Left lung (tissue), 10 donors: ENCODE data around the gene GMIP. TPM values are rescaled to one million over a fixed set of nuclear protein-coding genes. Genes with fewer than 3 reads are reported as not detected.

Experiments
- ATAC-seq: fragments of 200-7000 bp; cut with Tn5 transposase; one replicate; pipeline ENCODE4 v1.9.1; 2020; ENCODE audit warnings: moderate library complexity
- DNase-seq, 4 donors: peaks; one replicate each; pipeline ENCODE4 v3.0.0-alpha.2; 2013 to 2020
- H3K27ac ChIP-seq, 2 donors: fragments of 200-600 bp; sonication (generic) in 1 of 2; one replicate each; pipeline versions ENCODE4 v1.5.0 to v1.8.0; 2020 to 2021
- H3K27me3 ChIP-seq, 2 donors: fragments of 200-600 bp; sonication (generic) in 1 of 2; one replicate each; pipeline versions ENCODE4 v1.5.0 to v1.8.0; 2020 to 2021
- H3K36me3 ChIP-seq, 2 donors: fragments of 200-600 bp; sonication (generic) in 1 of 2; one replicate each; pipeline versions ENCODE4 v1.5.0 to v1.8.0; 2020 to 2021
- H3K4me1 ChIP-seq, 2 donors: fragments of 200-600 bp; one replicate each; pipeline ENCODE4 v1.8.0; 2021
- H3K4me3 ChIP-seq, 2 donors: fragments of 200-600 bp; sonication (generic) in 1 of 2; one replicate each; pipeline versions ENCODE4 v1.5.0 to v1.8.0; 2020 to 2021; ENCODE audit warnings: mild to moderate bottlenecking in 1 of 2
- H3K9me3 ChIP-seq, 2 donors: fragments of 200-600 bp; sonication (generic) in 1 of 2; one replicate each; pipeline versions ENCODE4 v1.5.0 to v1.8.0; 2020 to 2021
- intact Hi-C, 2 donors: fragments of 100-400 bp; cut with DNase I; formaldehyde crosslinking; loops; one replicate each; pipeline versions ENCODE4 v1.11.2 to v1.14.2; 2022
- polyA plus RNA-seq, 6 donors: library from polyadenylated mRNA; unstranded; fragments of 120-200 nt; gene quantifications; one replicate each; pipeline ENCODE4 v1.2.1, GENCODE V29; 2013; ENCODE audit not compliant: insufficient read length in 6 of 6
- total RNA-seq, 2 donors: library from RNA; stranded (reverse); fragmentation: NEBNext Ultra II Directional; extraction: Animal tissue kit (Norgen Biotek cat#: 25700); gene quantifications; one replicate each; pipeline ENCODE4 v1.2.1, GENCODE V29; 2021
- TF ChIP-seq, protein P1 (sequence below), 2 donors: fragments of 200-600 bp; sonication (generic) in 1 of 2; IDR thresholded peaks; one replicate each; pipeline versions ENCODE4 v1.5.0 to v1.8.0; 2021; ENCODE audit warnings: antibody characterized with exemption in 2 of 2
- donor health status: DM: no; HTN: yes; CAD: no.
- donor health status: DM: no; HTN: no; CAD: no.

The GMIP gene
- total and polyA plus RNA-seq, 8 donors, result 9.1 to 57.2 (median 11.1) TPM

DNA sequence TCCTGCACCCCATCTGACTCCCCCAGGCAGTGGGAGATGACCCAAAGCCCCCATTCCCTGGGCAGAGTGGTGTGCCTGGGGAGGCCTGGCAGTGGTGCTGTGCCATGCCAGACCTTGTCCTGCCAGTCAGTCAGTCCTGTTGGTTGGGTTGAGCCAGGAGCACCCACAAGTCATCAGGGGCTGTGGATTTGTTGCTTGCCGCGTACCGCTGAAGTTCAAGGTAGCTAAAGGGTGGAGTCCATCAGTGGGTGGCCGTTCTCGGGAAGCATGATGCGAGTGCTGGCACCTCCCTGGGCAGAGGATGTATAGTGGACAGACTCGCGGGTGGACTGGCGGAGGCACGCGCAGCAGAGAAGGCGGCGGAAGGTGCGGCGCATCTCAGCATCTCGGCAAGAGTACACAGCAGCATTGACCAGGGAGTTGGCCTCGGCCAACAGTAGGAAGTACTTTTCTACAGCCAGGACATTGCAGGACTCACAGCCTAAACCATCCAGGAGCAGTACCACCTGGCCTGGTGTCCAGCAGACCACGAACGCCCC lies 19.4 kb downstream of the GMIP start:
- peak in 1 of 4 donors; percentile 59 for DNase-seq
- no peak for ATAC-seq
- Histone ChIP-seq H3K27me3 (peaks cover 0 to 11% of the 10 kb centered on the region in 2 donors), H3K4me3 (no peak overlapping the region), H3K9me3 (no peaks in the 10 kb centered on the region), H3K36me3 (peaks cover 0 to 21% of the 10 kb centered on the region in 2 donors), H3K27ac (no peak overlapping the region), H3K4me1 (peaks cover 7 to 22% of the 10 kb centered on the region in 2 donors)
- TF ChIP-seq, protein P1, sequence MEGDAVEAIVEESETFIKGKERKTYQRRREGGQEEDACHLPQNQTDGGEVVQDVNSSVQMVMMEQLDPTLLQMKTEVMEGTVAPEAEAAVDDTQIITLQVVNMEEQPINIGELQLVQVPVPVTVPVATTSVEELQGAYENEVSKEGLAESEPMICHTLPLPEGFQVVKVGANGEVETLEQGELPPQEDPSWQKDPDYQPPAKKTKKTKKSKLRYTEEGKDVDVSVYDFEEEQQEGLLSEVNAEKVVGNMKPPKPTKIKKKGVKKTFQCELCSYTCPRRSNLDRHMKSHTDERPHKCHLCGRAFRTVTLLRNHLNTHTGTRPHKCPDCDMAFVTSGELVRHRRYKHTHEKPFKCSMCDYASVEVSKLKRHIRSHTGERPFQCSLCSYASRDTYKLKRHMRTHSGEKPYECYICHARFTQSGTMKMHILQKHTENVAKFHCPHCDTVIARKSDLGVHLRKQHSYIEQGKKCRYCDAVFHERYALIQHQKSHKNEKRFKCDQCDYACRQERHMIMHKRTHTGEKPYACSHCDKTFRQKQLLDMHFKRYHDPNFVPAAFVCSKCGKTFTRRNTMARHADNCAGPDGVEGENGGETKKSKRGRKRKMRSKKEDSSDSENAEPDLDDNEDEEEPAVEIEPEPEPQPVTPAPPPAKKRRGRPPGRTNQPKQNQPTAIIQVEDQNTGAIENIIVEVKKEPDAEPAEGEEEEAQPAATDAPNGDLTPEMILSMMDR (IDR thresholded peaks at IDR 0.05), result no peak
- intact Hi-C loops, result no loop called here

DNA sequence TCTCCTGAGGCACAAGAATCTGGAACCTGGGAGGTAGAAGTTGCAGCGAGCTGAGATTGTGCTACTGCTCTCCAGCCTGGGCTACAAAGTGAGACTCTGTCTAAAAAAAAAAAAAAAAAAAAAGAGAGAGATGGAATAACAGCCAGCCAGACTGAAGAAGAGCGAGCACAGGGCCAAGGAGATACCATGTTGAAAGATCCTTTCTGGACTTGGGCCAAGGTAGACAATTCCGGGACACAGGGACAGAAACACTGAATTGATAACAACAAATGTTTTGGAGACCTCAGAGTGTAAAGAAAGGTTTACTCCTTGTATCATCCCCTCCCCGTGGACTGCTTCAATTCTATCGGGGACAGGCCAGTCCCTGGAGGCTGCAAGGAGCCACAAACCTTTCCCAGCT lies 20.1 kb downstream of the GMIP start:
- TF ChIP-seq, protein P1 (IDR thresholded peaks at IDR 0.05), result no peak
- Histone ChIP-seq H3K4me3 (no peak overlapping the region), H3K36me3 (peaks cover 0 to 21% of the 10 kb centered on the region in 2 donors), H3K27me3 (peaks cover 0 to 9% of the 10 kb centered on the region in 2 donors), H3K4me1 (peaks cover under 1 to 23% of the 10 kb centered on the region in 2 donors), H3K27ac (no peak overlapping the region), H3K9me3 (no peaks in the 10 kb centered on the region)
- intact Hi-C loops, result no loop called here
- ATAC-seq (no peak), DNase-seq (no peak)

DNA sequence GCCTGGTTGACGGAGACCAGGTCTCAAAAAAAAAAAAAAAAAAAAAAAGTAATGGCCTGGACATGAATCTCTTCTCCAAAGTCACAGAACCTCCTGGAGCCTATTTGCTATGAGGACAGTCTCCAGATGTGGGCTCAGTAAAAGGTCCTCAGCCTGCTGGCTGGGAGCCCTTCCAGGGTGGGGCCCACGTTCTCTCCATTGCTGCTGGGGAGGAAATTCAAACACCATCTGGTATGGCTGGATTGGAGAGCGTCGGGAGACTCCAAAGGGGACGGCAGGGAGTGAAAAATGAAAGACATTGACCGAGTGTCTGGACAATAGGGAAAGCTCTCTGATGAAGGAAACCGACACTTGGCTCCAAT lies 23.6 kb downstream of the GMIP start:
- ATAC-seq (no peak), DNase-seq (peak in 1 of 4 donors; percentile 5)
- TF ChIP-seq, protein P1 (IDR thresholded peaks at IDR 0.05), result no peak
- Histone ChIP-seq H3K36me3 (peaks cover 0 to 15% of the 10 kb centered on the region in 2 donors), H3K4me3 (no peak overlapping the region), H3K27me3 (peaks cover 0 to 12% of the 10 kb centered on the region in 2 donors), H3K4me1 (peaks cover 0 to 13% of the 10 kb centered on the region in 2 donors), H3K9me3 (no peaks in the 10 kb centered on the region), H3K27ac (no peak overlapping the region)
- intact Hi-C loops, result no loop called here

DNA sequence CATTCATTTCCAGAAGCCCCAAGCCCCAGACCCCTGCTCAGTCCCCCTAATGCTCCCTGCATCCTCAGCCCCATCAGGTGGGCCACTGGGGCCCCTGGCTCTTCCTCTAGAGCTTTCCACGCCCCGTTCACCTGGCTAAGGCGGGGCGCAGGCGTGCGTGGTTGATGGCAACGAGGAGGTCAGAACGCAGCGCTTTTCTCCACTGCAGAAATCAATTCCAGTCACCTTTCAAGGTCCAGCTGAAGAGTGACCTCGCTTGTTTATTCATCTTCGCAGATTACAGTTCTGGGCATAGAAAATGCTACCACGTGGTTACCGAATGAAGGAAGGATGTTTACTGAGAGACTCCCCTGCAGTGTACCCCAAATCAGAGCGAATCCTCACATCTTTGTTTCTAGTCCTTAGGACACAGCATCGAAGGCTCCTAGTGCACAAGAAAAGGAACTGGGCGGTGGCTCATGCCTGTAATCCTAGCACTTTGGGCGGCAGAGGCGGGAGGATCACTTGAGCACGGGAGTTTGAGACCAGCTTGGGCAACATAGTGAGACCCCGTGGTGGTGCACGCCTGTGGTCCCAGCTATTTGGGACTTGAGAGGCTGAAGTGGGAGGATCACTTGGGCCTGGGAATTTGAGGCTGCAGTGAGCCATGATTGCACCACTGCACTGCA lies 24.1 kb downstream of the GMIP start:
- Histone ChIP-seq H3K4me1 (peaks cover 0 to 13% of the 10 kb centered on the region in 2 donors), H3K9me3 (no peaks in the 10 kb centered on the region), H3K27ac (no peak overlapping the region), H3K36me3 (peaks cover 0 to 13% of the 10 kb centered on the region in 2 donors), H3K27me3 (peaks cover 0 to 12% of the 10 kb centered on the region in 2 donors), H3K4me3 (no peak overlapping the region)
- intact Hi-C loops, result no loop called here
- TF ChIP-seq, protein P1 (IDR thresholded peaks at IDR 0.05), result no peak
- ATAC-seq (peak; percentile 2), DNase-seq (peak in 1 of 4 donors; percentile 73)

DNA sequence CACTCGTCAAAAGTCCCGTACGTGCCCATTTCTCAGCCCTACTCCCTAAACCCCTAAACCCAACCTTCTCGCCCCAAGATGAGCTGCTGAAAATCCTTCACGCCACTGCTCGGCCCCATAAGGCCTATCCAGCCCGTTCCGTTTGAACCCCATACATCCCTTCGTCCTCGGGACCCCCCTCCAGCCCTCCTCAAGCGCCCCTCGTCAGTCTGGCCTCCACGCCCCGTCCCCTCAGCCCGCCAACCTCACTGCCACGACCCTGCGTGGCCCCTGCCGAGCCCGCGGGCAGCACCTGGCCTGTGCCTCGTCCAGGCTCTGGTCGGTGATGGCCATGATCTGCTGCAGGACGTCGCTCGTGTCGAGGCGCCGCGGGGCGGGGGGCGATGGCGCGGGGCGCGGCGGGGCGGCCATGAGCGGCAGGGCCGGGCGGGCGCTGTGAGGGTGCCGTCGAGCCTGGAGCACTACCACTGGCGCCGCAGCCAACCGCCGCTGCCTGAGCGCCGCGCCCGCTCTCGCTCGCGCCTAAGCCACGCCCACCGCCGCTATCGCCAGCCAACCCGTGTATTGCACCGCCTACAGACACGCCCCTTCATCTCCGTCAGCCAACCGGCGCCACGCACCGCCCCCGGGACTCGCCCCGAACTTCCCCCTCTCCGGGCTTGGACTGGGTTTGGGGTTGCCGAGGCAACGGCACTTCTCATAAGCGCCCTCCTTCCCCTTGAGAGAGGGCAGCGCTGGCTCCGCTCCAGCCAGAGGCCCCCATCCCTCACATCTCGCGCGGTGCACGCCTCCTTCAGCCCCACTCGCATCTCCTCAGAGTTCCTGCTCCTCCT lies 25.0 kb downstream of the GMIP start, which contains the start of gene PBX4:
Gene PBX4 (minus strand): TSS at position 469 of the 833 bp plus-strand sequence. CDS start 58 bp downstream, at position 411.
- no peaks in the 10 kb centered on the region for H3K9me3 ChIP-seq
- H3K27ac ChIP-seq, result peak within 1 kb of the TSS in 1 of 2 donors; percentile 45
- ATAC-seq, result peak; percentile 100
- peak; percentile 96 to 98 (median 98) for DNase-seq
- peaks cover 0 to 4% of the 10 kb centered on the region in 2 donors for H3K36me3 ChIP-seq
- TF ChIP-seq, protein P1 (IDR thresholded peaks at IDR 0.05), result no peak
- intact Hi-C loops, result no loop called here
- peaks cover 0 to 12% of the 10 kb centered on the region in 2 donors for H3K27me3 ChIP-seq
- peak within 1 kb of the TSS; percentile 45 to 47 for H3K4me3 ChIP-seq
- H3K4me1 ChIP-seq, result peaks cover 0 to 13% of the 10 kb centered on the region in 2 donors
